ENCODE results near the gene SORT1.

Gene SORT1

GRCh38 chr1:109385417-109385816 lies 12.3 kb downstream of the SORT1 start:
- Histone ChIP-seq H3K36me3 (replicated peaks; ENCODE audit: low read depth, low read length) (no peaks in the 10 kb centered on the region), H3K27ac (ENCODE audit: low read length) (no peak overlapping the region), H3K4me2 (ENCODE audit: low read length) (no peak overlapping the region), H3K27me3 (ENCODE audit: low read depth, low read length) (peaks cover 19% of the 10 kb centered on the region), H3K79me2 (ENCODE audit: low read length) (no peaks in the 10 kb centered on the region), H3K4me1 (ENCODE audit: low read length) (peaks cover 7% of the 10 kb centered on the region), H3K4me3 (ENCODE audit: low read length) (no peak overlapping the region), H4K20me1 (ENCODE audit: insufficient read depth, low read length) (no peaks in the 10 kb centered on the region), H3K9me3 (ENCODE audit: insufficient read depth, low read length) (no peaks in the 10 kb centered on the region), H3K9ac (ENCODE audit: low read length) (no peak overlapping the region), H2AFZ (ENCODE audit: low read depth, low read length) (no peak overlapping the region)
- no peak for TF ChIP-seq EZH2phosphoT487 (IDR thresholded peaks at IDR 0.05; ENCODE audit: low read depth)
- no peak for TF ChIP-seq CTCF (IDR thresholded peaks at IDR 0.05; ENCODE audit: low read depth, low read length)

GRCh38 chr1:109383854-109384253 lies 13.9 kb downstream of the SORT1 start:
- Histone ChIP-seq H2AFZ (ENCODE audit: low read depth, low read length) (no peak overlapping the region), H3K4me2 (ENCODE audit: low read length) (no peak overlapping the region), H3K4me3 (ENCODE audit: low read length) (no peak overlapping the region), H3K79me2 (ENCODE audit: low read length) (no peaks in the 10 kb centered on the region), H3K4me1 (ENCODE audit: low read length) (no peaks in the 10 kb centered on the region), H4K20me1 (ENCODE audit: insufficient read depth, low read length) (no peaks in the 10 kb centered on the region), H3K36me3 (replicated peaks; ENCODE audit: low read depth, low read length) (no peaks in the 10 kb centered on the region), H3K9me3 (ENCODE audit: insufficient read depth, low read length) (no peaks in the 10 kb centered on the region), H3K9ac (ENCODE audit: low read length) (no peak overlapping the region), H3K27ac (ENCODE audit: low read length) (no peak overlapping the region), H3K27me3 (ENCODE audit: low read depth, low read length) (peaks cover 3% of the 10 kb centered on the region; the same call in 1 of the 2 replicates)
- no peak for TF ChIP-seq EZH2phosphoT487 (IDR thresholded peaks at IDR 0.05; ENCODE audit: low read depth)
- no peak for TF ChIP-seq CTCF (IDR thresholded peaks at IDR 0.05; ENCODE audit: low read depth, low read length)

- Histone ChIP-seq H4K20me1 (ENCODE audit: insufficient read depth, low read length) (no peaks in the 10 kb centered on the region), H3K27ac (ENCODE audit: low read length) (no peak overlapping the region), H3K4me2 (ENCODE audit: low read length) (no peak overlapping the region), H3K4me3 (ENCODE audit: low read length) (no peak overlapping the region), H3K9ac (ENCODE audit: low read length) (no peak overlapping the region), H3K4me1 (ENCODE audit: low read length) (no peaks in the 10 kb centered on the region), H3K27me3 (ENCODE audit: low read depth, low read length) (no peaks in the 10 kb centered on the region), H2AFZ (ENCODE audit: low read depth, low read length) (no peak overlapping the region), H3K9me3 (ENCODE audit: insufficient read depth, low read length) (no peaks in the 10 kb centered on the region), H3K79me2 (ENCODE audit: low read length) (no peaks in the 10 kb centered on the region), H3K36me3 (replicated peaks; ENCODE audit: low read depth, low read length) (no peaks in the 10 kb centered on the region)
- no peak for TF ChIP-seq CTCF (IDR thresholded peaks at IDR 0.05; ENCODE audit: low read depth, low read length)
- TF ChIP-seq EZH2phosphoT487 (IDR thresholded peaks at IDR 0.05; ENCODE audit: low read depth): no peak
Observed at GRCh38 chr1:109383087-109383779, 14.5 kb downstream of the SORT1 start.

GRCh38 chr1:109381573-109381972 lies 16.1 kb downstream of the SORT1 start:
- peaks cover under 1% of the 10 kb centered on the region; the same call in 1 of the 2 replicates for H3K4me1 ChIP-seq (ENCODE audit: low read length)
- no peaks in the 10 kb centered on the region for H3K9me3 ChIP-seq (ENCODE audit: insufficient read depth, low read length)
- H3K4me2 ChIP-seq (ENCODE audit: low read length): no peak overlapping the region
- H2AFZ ChIP-seq (ENCODE audit: low read depth, low read length): no peak overlapping the region
- H3K27me3 ChIP-seq (ENCODE audit: low read depth, low read length): no peaks in the 10 kb centered on the region
- H3K79me2 ChIP-seq (ENCODE audit: low read length): no peaks in the 10 kb centered on the region
- H3K27ac ChIP-seq (ENCODE audit: low read length): no peak overlapping the region
- H3K9ac ChIP-seq (ENCODE audit: low read length): no peak overlapping the region
- H4K20me1 ChIP-seq (ENCODE audit: insufficient read depth, low read length): no peaks in the 10 kb centered on the region
- no peaks in the 10 kb centered on the region for H3K36me3 ChIP-seq (replicated peaks; ENCODE audit: low read depth, low read length)
- TF ChIP-seq EZH2phosphoT487 (IDR thresholded peaks at IDR 0.05; ENCODE audit: low read depth): no peak
- TF ChIP-seq CTCF (IDR thresholded peaks at IDR 0.05; ENCODE audit: low read depth, low read length): no peak
- no peak overlapping the region for H3K4me3 ChIP-seq (ENCODE audit: low read length)
